ENCODE measurements around the gene PRRC2A.

The PRRC2A gene

GRCh38 chr6:31666337-31666965, 45.9 kb downstream of the PRRC2A start:
- no peak for TF ChIP-seq CTCF (IDR thresholded peaks at IDR 0.05; ENCODE audit: low read depth, low read length)
- DNase-seq (ENCODE audit: low read depth in 2 of 2): no peak
- H3K4me3 ChIP-seq (replicated peaks in 1 of 2; ENCODE audit: low read depth in 2 of 2, low read length in 2 of 2): peak overlapping the region; percentile 92 to 98

GRCh38 chr6:31669676-31670075, 49.2 kb downstream of the PRRC2A start, which contains the start of gene LY6G5B:
TSS of gene LY6G5B (plus strand) at chr6:31669976. CDS start at chr6:31670951, 975 bp downstream.
- no peak within 1 kb of the TSS for H3K4me3 ChIP-seq (replicated peaks in 1 of 2; ENCODE audit: low read depth in 2 of 2, low read length in 2 of 2)
- no peak for DNase-seq (ENCODE audit: low read depth in 2 of 2)
- TF ChIP-seq CTCF (IDR thresholded peaks at IDR 0.05; ENCODE audit: low read depth, low read length): no peak

- no peak overlapping the region for H3K4me3 ChIP-seq (replicated peaks in 1 of 2; ENCODE audit: low read depth in 2 of 2, low read length in 2 of 2)
- TF ChIP-seq CTCF (IDR thresholded peaks at IDR 0.05; ENCODE audit: low read depth, low read length): no peak
- DNase-seq (ENCODE audit: low read depth in 2 of 2): no peak
These were observed 55.9 kb downstream of the PRRC2A start for GRCh38 chr6:31676322-31676903.

GRCh38 chr6:31676904-31677303, 56.4 kb downstream of the PRRC2A start:
- TF ChIP-seq CTCF (IDR thresholded peaks at IDR 0.05; ENCODE audit: low read depth, low read length): no peak
- DNase-seq (ENCODE audit: low read depth in 2 of 2): no peak
- no peak overlapping the region for H3K4me3 ChIP-seq (replicated peaks in 1 of 2; ENCODE audit: low read depth in 2 of 2, low read length in 2 of 2)

GRCh38 chr6:31677955-31678354, 57.4 kb downstream of the PRRC2A start:
- DNase-seq (ENCODE audit: low read depth in 2 of 2): no peak
- H3K4me3 ChIP-seq (replicated peaks in 1 of 2; ENCODE audit: low read depth in 2 of 2, low read length in 2 of 2): no peak overlapping the region
- TF ChIP-seq CTCF (IDR thresholded peaks at IDR 0.05; ENCODE audit: low read depth, low read length): no peak

GRCh38 chr6:31680226-31681134, 60.0 kb downstream of the PRRC2A start, which contains the start of gene LY6G5C:
TSS of gene LY6G5C (minus strand) at chr6:31681067. CDS start at chr6:31680373, 694 bp downstream.
- DNase-seq (ENCODE audit: low read depth in 2 of 2): peak; percentile 92 to 95
- H3K4me3 ChIP-seq (replicated peaks in 1 of 2; ENCODE audit: low read depth in 2 of 2, low read length in 2 of 2): peak within 1 kb of the TSS; percentile 44 to 54
- peak; percentile 79 for TF ChIP-seq CTCF (IDR thresholded peaks at IDR 0.05; ENCODE audit: low read depth, low read length)

All from cardiac fibroblast (primary cell).